HL-60 (cell line): ENCODE measurements around the gene ZNF280C.

Experiments used
- DNase-seq, 2 experiments: peaks; one replicate each; pipeline ENCODE4 v3.0.0-alpha.2; 2010 to 2020; ENCODE audit warnings: low read depth in 1 of 2, low spot score in 1 of 2
- H3K27ac ChIP-seq: fragments of 250-450 bp; sonication (Bioruptor Pico); replicated peaks from 2 replicates; pipeline ENCODE4 v1.5.1; 2020; ENCODE audit warnings: mild to moderate bottlenecking, moderate library complexity
- H3K27me3 ChIP-seq: fragments of 250-450 bp; sonication (Bioruptor Pico); 2 replicates; pipeline ENCODE4 v1.5.1; 2021; ENCODE audit warnings: mild to moderate bottlenecking, moderate library complexity; ENCODE audit not compliant: insufficient read depth, poor library complexity, severe bottlenecking
- H3K4me3 ChIP-seq: replicated peaks from 2 replicates; pipeline ENCODE4 v1.5.1; 2011; ENCODE audit warnings: mild to moderate bottlenecking, control low read depth, low read length; ENCODE audit not compliant: insufficient read depth
- GABPA ChIP-seq: IDR thresholded peaks from 2 replicates; pipeline ENCODE4 v1.6.1; 2012; ENCODE audit warnings: low read depth
- POLR2AphosphoS5 ChIP-seq: IDR thresholded peaks from 2 replicates; pipeline ENCODE4 v1.6.1; 2012; ENCODE audit warnings: low read depth
- SPI1 ChIP-seq: IDR thresholded peaks from 2 replicates; pipeline ENCODE4 v1.6.1; 2012; ENCODE audit warnings: low read depth, mild to moderate bottlenecking, borderline replicate concordance
- TF ChIP-seq, protein P1 (sequence below): IDR thresholded peaks from one replicate; pipeline ENCODE4 v1.5.1; 2011; ENCODE audit warnings: low read length, control low read depth, inconsistent platforms; ENCODE audit not compliant: insufficient read depth
- TF ChIP-seq, protein P2 (sequence below): IDR thresholded peaks from 2 replicates; pipeline ENCODE4 v1.6.1; 2012; ENCODE audit warnings: low read depth; ENCODE audit not compliant: insufficient replicate concordance

Gene ZNF280C

DNA sequence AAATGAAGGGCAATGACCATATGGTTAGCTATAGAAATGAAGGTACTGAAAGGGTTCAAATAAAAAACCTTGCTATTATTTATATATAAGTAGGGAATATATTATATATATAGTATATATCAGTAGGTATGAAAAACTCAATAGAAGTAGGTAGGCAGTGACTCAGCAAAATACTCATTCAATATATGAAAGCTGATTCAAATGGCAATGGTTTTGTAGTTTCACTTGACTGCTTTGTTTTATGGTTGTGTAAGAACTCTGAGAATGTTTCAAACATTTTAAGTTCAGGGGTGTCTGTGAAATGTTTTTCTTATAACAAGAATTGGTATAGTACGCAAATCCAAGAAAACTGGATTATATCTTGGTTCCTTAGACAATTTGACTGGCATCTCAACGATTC, 4.1 kb downstream of the ZNF280C start:
- no peaks in the 10 kb centered on the region for H3K27me3 ChIP-seq

DNA sequence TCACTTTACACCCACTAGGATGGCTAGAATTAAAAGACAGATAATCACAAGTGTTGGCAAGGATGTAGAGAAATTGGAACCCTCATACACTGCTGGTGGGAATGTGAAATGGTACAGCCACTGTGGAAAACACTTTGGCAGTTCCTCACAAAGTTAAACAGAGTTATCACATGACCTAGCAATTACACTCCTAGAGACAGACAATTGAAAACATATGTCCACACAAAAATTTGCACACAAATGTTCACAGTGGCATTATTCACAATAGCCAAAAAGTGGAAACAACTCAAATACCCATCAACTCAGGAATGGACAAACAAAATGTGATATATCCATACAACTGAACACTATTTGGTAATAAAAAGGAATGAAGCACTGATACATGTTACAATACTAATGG, 5.7 kb downstream of the ZNF280C start:
- no peak for TF ChIP-seq POLR2AphosphoS5
- TF ChIP-seq, protein P1, sequence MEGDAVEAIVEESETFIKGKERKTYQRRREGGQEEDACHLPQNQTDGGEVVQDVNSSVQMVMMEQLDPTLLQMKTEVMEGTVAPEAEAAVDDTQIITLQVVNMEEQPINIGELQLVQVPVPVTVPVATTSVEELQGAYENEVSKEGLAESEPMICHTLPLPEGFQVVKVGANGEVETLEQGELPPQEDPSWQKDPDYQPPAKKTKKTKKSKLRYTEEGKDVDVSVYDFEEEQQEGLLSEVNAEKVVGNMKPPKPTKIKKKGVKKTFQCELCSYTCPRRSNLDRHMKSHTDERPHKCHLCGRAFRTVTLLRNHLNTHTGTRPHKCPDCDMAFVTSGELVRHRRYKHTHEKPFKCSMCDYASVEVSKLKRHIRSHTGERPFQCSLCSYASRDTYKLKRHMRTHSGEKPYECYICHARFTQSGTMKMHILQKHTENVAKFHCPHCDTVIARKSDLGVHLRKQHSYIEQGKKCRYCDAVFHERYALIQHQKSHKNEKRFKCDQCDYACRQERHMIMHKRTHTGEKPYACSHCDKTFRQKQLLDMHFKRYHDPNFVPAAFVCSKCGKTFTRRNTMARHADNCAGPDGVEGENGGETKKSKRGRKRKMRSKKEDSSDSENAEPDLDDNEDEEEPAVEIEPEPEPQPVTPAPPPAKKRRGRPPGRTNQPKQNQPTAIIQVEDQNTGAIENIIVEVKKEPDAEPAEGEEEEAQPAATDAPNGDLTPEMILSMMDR: no peak
- TF ChIP-seq, protein P2, sequence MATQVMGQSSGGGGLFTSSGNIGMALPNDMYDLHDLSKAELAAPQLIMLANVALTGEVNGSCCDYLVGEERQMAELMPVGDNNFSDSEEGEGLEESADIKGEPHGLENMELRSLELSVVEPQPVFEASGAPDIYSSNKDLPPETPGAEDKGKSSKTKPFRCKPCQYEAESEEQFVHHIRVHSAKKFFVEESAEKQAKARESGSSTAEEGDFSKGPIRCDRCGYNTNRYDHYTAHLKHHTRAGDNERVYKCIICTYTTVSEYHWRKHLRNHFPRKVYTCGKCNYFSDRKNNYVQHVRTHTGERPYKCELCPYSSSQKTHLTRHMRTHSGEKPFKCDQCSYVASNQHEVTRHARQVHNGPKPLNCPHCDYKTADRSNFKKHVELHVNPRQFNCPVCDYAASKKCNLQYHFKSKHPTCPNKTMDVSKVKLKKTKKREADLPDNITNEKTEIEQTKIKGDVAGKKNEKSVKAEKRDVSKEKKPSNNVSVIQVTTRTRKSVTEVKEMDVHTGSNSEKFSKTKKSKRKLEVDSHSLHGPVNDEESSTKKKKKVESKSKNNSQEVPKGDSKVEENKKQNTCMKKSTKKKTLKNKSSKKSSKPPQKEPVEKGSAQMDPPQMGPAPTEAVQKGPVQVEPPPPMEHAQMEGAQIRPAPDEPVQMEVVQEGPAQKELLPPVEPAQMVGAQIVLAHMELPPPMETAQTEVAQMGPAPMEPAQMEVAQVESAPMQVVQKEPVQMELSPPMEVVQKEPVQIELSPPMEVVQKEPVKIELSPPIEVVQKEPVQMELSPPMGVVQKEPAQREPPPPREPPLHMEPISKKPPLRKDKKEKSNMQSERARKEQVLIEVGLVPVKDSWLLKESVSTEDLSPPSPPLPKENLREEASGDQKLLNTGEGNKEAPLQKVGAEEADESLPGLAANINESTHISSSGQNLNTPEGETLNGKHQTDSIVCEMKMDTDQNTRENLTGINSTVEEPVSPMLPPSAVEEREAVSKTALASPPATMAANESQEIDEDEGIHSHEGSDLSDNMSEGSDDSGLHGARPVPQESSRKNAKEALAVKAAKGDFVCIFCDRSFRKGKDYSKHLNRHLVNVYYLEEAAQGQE: no peak
- TF ChIP-seq SPI1: no peak
- TF ChIP-seq GABPA: no peak
- Histone ChIP-seq H3K27ac (no peak overlapping the region), H3K4me3 (no peak overlapping the region), H3K27me3 (no peaks in the 10 kb centered on the region)
- no peak for DNase-seq

More for the DNA sequence above, 4.1 kb downstream of the ZNF280C start:
- no peak overlapping the region for H3K4me3 ChIP-seq
- H3K27ac ChIP-seq: no peak overlapping the region
- TF ChIP-seq POLR2AphosphoS5 (no peak), SPI1 (no peak), GABPA (no peak)
- TF ChIP-seq, protein P1: no peak
- TF ChIP-seq, protein P2: no peak
- no peak for DNase-seq

DNA sequence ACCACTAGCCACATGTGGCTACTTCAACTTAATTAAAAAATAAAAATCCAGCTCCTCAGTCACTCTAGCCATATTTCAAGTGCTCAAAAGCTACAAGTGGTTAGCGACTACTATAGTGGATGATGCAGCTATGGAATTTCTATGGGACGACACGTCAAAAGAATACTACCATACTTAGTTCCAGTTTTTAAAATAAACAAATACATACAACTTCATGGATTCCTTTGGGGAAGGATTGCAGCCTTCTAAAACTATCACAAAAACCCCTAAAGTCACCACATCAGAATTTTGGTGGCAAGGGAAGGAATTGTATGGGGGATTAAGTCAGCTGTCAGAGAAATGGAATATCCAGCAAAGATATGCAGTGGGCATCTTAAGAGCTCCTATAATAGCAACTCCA, 6.5 kb downstream of the ZNF280C start:
- no peaks in the 10 kb centered on the region for H3K27me3 ChIP-seq
- no peak for DNase-seq
- no peak overlapping the region for H3K4me3 ChIP-seq
- no peak overlapping the region for H3K27ac ChIP-seq
- TF ChIP-seq, protein P1: no peak
- TF ChIP-seq SPI1 (no peak), POLR2AphosphoS5 (no peak), GABPA (no peak)
- TF ChIP-seq, protein P2: no peak
